GM21528 (cell line): ENCODE data around the gene BFSP2.
"Not testable (repeated sequence)": the region's sequence is repeated elsewhere in the genome, so short reads cannot be mapped to it uniquely, and the experiment has no call there.

Experiments
- ATAC-seq: cut with Tn5 transposase; IDR thresholded peaks from one replicate; pipeline ENCODE4 v1.9.1; 2021; ENCODE audit warnings: mild to moderate bottlenecking, moderate library complexity; ENCODE audit not compliant: unreplicated experiment, low FRiP score

Gene BFSP2

GRCh38 chr3:133452641-133453319, 52.9 kb downstream of the BFSP2 start:
- ATAC-seq = no peak

- ATAC-seq = no peak
Measured at GRCh38 chr3:133453383-133453782, 53.5 kb downstream of the BFSP2 start.

GRCh38 chr3:133455281-133455680, 55.4 kb downstream of the BFSP2 start:
- no peak for ATAC-seq

- no peak for ATAC-seq
Measured at GRCh38 chr3:133455960-133456359, 56.1 kb downstream of the BFSP2 start.

- no peak for ATAC-seq
Measured at GRCh38 chr3:133457025-133457424, 57.2 kb downstream of the BFSP2 start.

- no peak for ATAC-seq
Measured at GRCh38 chr3:133457465-133458067, 57.7 kb downstream of the BFSP2 start.

GRCh38 chr3:133459400-133459799, 59.5 kb downstream of the BFSP2 start:
- ATAC-seq = no peak

GRCh38 chr3:133460809-133461208, 61.0 kb downstream of the BFSP2 start:
- no peak for ATAC-seq

- ATAC-seq = no peak
Measured at GRCh38 chr3:133461291-133461690, 61.4 kb downstream of the BFSP2 start.

- ATAC-seq = no peak
Measured at GRCh38 chr3:133463347-133463860, 63.5 kb downstream of the BFSP2 start.

GRCh38 chr3:133464573-133464972, 64.7 kb downstream of the BFSP2 start:
- no peak for ATAC-seq

- peak; percentile 48 for ATAC-seq
Measured at GRCh38 chr3:133466531-133467386, 66.9 kb downstream of the BFSP2 start.

GRCh38 chr3:133467780-133468179, 67.9 kb downstream of the BFSP2 start:
- no peak for ATAC-seq

GRCh38 chr3:133468251-133468721, 68.4 kb downstream of the BFSP2 start:
- ATAC-seq = no peak

GRCh38 chr3:133469140-133469731, 69.4 kb downstream of the BFSP2 start:
- no peak for ATAC-seq

GRCh38 chr3:133472242-133472641, 72.4 kb downstream of the BFSP2 start:
- no peak for ATAC-seq

GRCh38 chr3:133472889-133473288, 73.0 kb downstream of the BFSP2 start:
- ATAC-seq = no peak

GRCh38 chr3:133473472-133474191, 73.8 kb downstream of the BFSP2 start:
- not testable (repeated sequence) for ATAC-seq

GRCh38 chr3:133474251-133474801, 74.5 kb downstream of the BFSP2 start:
- ATAC-seq = no peak

GRCh38 chr3:133474817-133475216, 75.0 kb downstream of the BFSP2 start:
- ATAC-seq = no peak
